Astrocyte of the spinal cord (primary cell): Measurements from ENCODE around the gene CLDN9.
A peak's percentile ranks its signal among the peaks of the same experiment; 100 is the strongest.

ENCODE experiments used
- DNase-seq: peaks from one replicate; pipeline ENCODE4 v3.0.0; 2011; ENCODE audit warnings: low read depth, low spot score
- H3K4me3 ChIP-seq: 2 replicates; pipeline ENCODE4 v1.5.1; 2011; ENCODE audit warnings: low read depth, mild to moderate bottlenecking, low read length, moderate library complexity
- CTCF ChIP-seq: IDR thresholded peaks from 2 replicates; pipeline ENCODE4 v1.5.1; 2012; ENCODE audit warnings: low read depth, mild to moderate bottlenecking, low read length, inconsistent platforms
- in situ Hi-C: cut with HindIII; loops from 2 replicates; pipeline ENCODE4 v1.10.0; 2017; ENCODE audit warnings: low sequenced_read_pairs

CLDN9 gene

GRCh38 chr16:2974319-2975056 is 38.2 kb upstream of the CLDN9 start:
- no peak for DNase-seq
- in situ Hi-C loops: no loop called here
- H3K4me3 ChIP-seq: no peak overlapping the region
- no peak for TF ChIP-seq CTCF

GRCh38 chr16:2975161-2975795 is 37.4 kb upstream of the CLDN9 start:
- H3K4me3 ChIP-seq: no peak overlapping the region
- in situ Hi-C loops: no loop called here
- DNase-seq: no peak
- TF ChIP-seq CTCF: no peak

GRCh38 chr16:2976201-2976600 is 36.5 kb upstream of the CLDN9 start:
- no peak for DNase-seq
- no peak overlapping the region for H3K4me3 ChIP-seq
- no peak for TF ChIP-seq CTCF
- in situ Hi-C loops: no loop called here

- no peak overlapping the region for H3K4me3 ChIP-seq
- no peak for TF ChIP-seq CTCF
- DNase-seq: no peak
- in situ Hi-C loops: no loop called here
These were observed 36.0 kb upstream of the CLDN9 start for GRCh38 chr16:2976673-2977072.

GRCh38 chr16:2977440-2977839 is 35.3 kb upstream of the CLDN9 start:
- in situ Hi-C loops: no loop called here
- TF ChIP-seq CTCF: no peak
- no peak overlapping the region for H3K4me3 ChIP-seq
- DNase-seq: no peak

GRCh38 chr16:2979669-2980226 is 33.0 kb upstream of the CLDN9 start:
- no peak for DNase-seq
- no peak for TF ChIP-seq CTCF
- in situ Hi-C loops: no loop called here
- H3K4me3 ChIP-seq: peak overlapping the region; percentile 66
